Endothelial cell (in vitro differentiated cells): ENCODE data around the gene CDH6. TPM values are rescaled to one million over a fixed set of nuclear protein-coding genes. Genes with fewer than 3 reads are reported as not detected.

Experiments
- DNase-seq: peaks from one replicate; pipeline ENCODE4 v3.0.0; 2021; ENCODE audit warnings: low spot score
- H3K27ac Mint-ChIP-seq: one replicate; pipeline ENCODE4 v1.8.0; 2021; ENCODE audit warnings: mixed read lengths, inconsistent platforms; ENCODE audit not compliant: unreplicated experiment
- H3K27me3 Mint-ChIP-seq: one replicate; pipeline ENCODE4 v1.8.0; 2021; ENCODE audit warnings: mild to moderate bottlenecking, moderate library complexity, mixed read lengths, inconsistent platforms; ENCODE audit not compliant: unreplicated experiment
- H3K36me3 Mint-ChIP-seq: one replicate; pipeline ENCODE4 v1.8.0; 2021; ENCODE audit warnings: mild to moderate bottlenecking, low read depth, mixed read lengths, inconsistent platforms; ENCODE audit not compliant: unreplicated experiment
- H3K4me1 Mint-ChIP-seq: one replicate; pipeline ENCODE4 v1.8.0; 2021; ENCODE audit warnings: mild to moderate bottlenecking, mixed read lengths, inconsistent platforms; ENCODE audit not compliant: unreplicated experiment
- H3K4me3 Mint-ChIP-seq: one replicate; pipeline ENCODE4 v1.8.0; 2021; ENCODE audit warnings: mild to moderate bottlenecking, mixed read lengths, inconsistent platforms; ENCODE audit not compliant: unreplicated experiment
- H3K9me3 Mint-ChIP-seq: one replicate; pipeline ENCODE4 v1.8.0; 2021; ENCODE audit warnings: mixed read lengths, inconsistent platforms; ENCODE audit not compliant: unreplicated experiment
- total RNA-seq: library from RNA; stranded (reverse); fragmentation: NEBNext Ultra II Directional; extraction: Animal tissue kit (Norgen Biotek cat#: 25700); gene quantifications from one replicate; pipeline ENCODE4 v1.2.1, GENCODE V29; 2021; ENCODE audit not compliant: unreplicated experiment
- TF ChIP-seq, protein P1 (sequence below): fragments of 200-600 bp; sonication (generic); IDR thresholded peaks from one replicate; pipeline ENCODE4 v1.5.0; 2021; ENCODE audit warnings: antibody characterized with exemption; ENCODE audit not compliant: unreplicated experiment

The CDH6 gene
- total RNA-seq, 1 donor from 2014 or later, result 0.15 TPM

DNA sequence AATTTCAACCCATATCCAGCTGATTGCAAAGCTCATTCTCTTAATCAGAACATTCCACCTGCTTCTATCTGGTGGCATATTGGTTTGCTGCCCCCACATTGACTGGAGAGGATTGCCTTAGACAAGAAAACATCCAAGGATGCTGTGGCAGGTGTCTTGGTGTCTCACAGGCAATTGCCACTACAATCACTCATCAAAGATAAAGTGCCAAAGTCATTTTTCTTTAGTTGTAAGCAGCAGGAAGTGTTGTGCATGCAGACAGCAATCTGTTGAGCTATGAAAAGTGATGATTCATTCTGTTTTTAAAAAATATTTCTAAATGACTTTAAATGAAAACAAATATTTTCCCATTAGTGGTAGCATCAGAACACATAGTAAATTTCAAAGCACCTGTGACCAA lies 53.9 kb downstream of the CDH6 start:
- Mint-ChIP-seq H3K27me3 (peaks cover 1% of the 10 kb centered on the region), H3K27ac (no peak overlapping the region), H3K9me3 (no peaks in the 10 kb centered on the region), H3K4me1 (no peaks in the 10 kb centered on the region), H3K36me3 (no peaks in the 10 kb centered on the region), H3K4me3 (no peak overlapping the region)
- TF ChIP-seq, protein P1, sequence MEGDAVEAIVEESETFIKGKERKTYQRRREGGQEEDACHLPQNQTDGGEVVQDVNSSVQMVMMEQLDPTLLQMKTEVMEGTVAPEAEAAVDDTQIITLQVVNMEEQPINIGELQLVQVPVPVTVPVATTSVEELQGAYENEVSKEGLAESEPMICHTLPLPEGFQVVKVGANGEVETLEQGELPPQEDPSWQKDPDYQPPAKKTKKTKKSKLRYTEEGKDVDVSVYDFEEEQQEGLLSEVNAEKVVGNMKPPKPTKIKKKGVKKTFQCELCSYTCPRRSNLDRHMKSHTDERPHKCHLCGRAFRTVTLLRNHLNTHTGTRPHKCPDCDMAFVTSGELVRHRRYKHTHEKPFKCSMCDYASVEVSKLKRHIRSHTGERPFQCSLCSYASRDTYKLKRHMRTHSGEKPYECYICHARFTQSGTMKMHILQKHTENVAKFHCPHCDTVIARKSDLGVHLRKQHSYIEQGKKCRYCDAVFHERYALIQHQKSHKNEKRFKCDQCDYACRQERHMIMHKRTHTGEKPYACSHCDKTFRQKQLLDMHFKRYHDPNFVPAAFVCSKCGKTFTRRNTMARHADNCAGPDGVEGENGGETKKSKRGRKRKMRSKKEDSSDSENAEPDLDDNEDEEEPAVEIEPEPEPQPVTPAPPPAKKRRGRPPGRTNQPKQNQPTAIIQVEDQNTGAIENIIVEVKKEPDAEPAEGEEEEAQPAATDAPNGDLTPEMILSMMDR, result no peak
- no peak for DNase-seq

DNA sequence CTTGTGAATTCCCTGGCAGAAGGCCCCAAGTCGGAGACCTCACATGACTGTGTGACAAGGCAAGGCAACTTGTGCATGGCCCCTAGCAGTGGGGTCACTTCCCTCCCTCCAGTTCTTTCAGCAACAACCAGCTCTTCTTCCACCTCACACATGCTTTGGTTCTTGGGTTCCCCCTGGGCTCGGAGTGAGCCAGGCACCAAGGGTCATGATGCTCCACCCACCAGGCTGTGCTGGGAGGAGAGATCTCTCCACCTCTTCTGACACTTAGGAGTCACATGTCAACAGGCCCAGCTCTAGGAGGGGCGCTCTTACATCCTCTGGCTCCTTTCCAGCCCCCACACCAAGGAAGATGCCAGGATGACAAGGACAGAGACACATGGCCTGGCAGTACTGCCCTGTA lies 56.7 kb downstream of the CDH6 start:
- Mint-ChIP-seq H3K27me3 (peaks cover 1% of the 10 kb centered on the region), H3K4me1 (no peaks in the 10 kb centered on the region), H3K4me3 (no peak overlapping the region), H3K9me3 (no peaks in the 10 kb centered on the region), H3K27ac (no peak overlapping the region), H3K36me3 (no peaks in the 10 kb centered on the region)
- no peak for DNase-seq
- TF ChIP-seq, protein P1, result no peak

GRCh38 chr5:31251032-31251431 lies 57.5 kb downstream of the CDH6 start:
- no peak for DNase-seq
- Mint-ChIP-seq H3K4me1 (no peaks in the 10 kb centered on the region), H3K27ac (no peak overlapping the region), H3K36me3 (no peaks in the 10 kb centered on the region), H3K27me3 (peaks cover 1% of the 10 kb centered on the region), H3K4me3 (no peak overlapping the region), H3K9me3 (no peaks in the 10 kb centered on the region)
- TF ChIP-seq, protein P1, result no peak

DNA sequence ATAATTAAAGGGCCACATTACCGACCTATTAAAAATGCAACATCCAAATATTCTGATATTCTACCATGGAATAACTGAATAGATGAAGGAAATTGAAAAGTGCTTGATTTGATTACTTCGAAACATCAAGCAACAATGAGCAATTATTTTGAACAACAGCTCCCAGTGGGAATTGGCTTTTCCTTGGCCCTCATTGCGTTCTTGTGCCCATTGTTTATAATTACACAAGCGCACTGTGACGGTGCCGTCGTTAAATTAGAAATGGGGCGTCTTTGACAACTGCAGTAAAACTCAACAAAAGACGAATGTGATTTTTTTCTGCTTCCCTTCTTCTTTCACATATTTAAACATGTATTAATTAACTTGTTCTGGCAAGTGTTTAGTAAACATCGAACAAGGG lies 61.6 kb downstream of the CDH6 start:
- H3K9me3 Mint-ChIP-seq, result no peaks in the 10 kb centered on the region

DNA sequence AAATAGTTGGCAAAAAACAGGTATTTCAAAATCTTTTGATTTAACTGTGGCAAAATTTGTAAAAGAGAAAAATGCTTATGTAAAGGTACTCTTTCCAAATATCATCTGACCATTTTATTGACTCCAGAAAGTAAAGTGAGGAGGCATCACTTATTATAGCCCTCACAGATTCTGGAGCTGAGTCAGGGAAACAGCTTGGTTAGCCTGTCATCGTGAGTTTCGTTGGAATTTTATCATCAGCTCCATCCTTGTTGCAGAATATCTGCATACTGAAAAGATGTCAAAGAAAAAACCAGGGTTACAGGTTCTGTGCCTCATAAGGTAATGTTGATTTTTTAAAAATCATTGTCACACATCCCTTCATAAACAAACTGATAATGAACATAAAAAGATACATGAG lies 74.8 kb downstream of the CDH6 start:
- H3K27ac Mint-ChIP-seq, result no peak overlapping the region
- no peaks in the 10 kb centered on the region for H3K36me3 Mint-ChIP-seq
- no peaks in the 10 kb centered on the region for H3K4me1 Mint-ChIP-seq
- TF ChIP-seq, protein P1, result no peak
- H3K9me3 Mint-ChIP-seq, result no peaks in the 10 kb centered on the region
- DNase-seq, result no peak
- no peak overlapping the region for H3K4me3 Mint-ChIP-seq
- H3K27me3 Mint-ChIP-seq, result no peaks in the 10 kb centered on the region

More for the DNA sequence above, 61.6 kb downstream of the CDH6 start:
- Mint-ChIP-seq H3K4me1 (no peaks in the 10 kb centered on the region), H3K4me3 (no peak overlapping the region), H3K36me3 (no peaks in the 10 kb centered on the region), H3K27ac (no peak overlapping the region), H3K27me3 (peaks cover 2% of the 10 kb centered on the region)
- TF ChIP-seq, protein P1, result no peak
- no peak for DNase-seq
